Karpas-422 (cell line): ENCODE results near the gene AHCYL2. TPM values are rescaled to one million over a fixed set of nuclear protein-coding genes. Genes with fewer than 3 reads are reported as not detected.
"Not testable (repeated sequence)": the region's sequence is repeated elsewhere in the genome, so short reads cannot be mapped to it uniquely, and the experiment has no call there.

Experiments
- DNase-seq: peaks from one replicate; pipeline ENCODE4 v3.0.0-alpha.2; 2015
- H2AFZ ChIP-seq: fragments of 200-600 bp; sonication (generic); 2 replicates; pipeline ENCODE4 v1.6.1; 2014; ENCODE audit warnings: antibody characterized with exemption, low read length, mixed read lengths
- H3K27ac ChIP-seq: fragments of 200-600 bp; sonication (generic); 2 replicates; pipeline ENCODE4 v1.5.1; 2014; ENCODE audit warnings: mild to moderate bottlenecking, low read length, moderate library complexity
- H3K27me3 ChIP-seq: fragments of 200-600 bp; sonication (generic); 2 replicates; pipeline ENCODE4 v1.6.1; 2014; ENCODE audit warnings: low read length, mixed read lengths
- H3K36me3 ChIP-seq: fragments of 200-600 bp; sonication (generic); 2 replicates; pipeline ENCODE4 v1.6.1; 2014; ENCODE audit warnings: low read length, mixed read lengths; ENCODE audit not compliant: insufficient read depth
- H3K4me1 ChIP-seq: fragments of 200-600 bp; sonication (generic); 2 replicates; pipeline ENCODE4 v1.6.1; 2014; ENCODE audit warnings: mild to moderate bottlenecking, low read length, mixed read lengths
- H3K4me2 ChIP-seq: fragments of 200-600 bp; sonication (generic); 2 replicates; pipeline ENCODE4 v1.6.1; 2014; ENCODE audit warnings: low read length, low read depth, mild to moderate bottlenecking; ENCODE audit not compliant: poor library complexity, severe bottlenecking
- H3K4me3 ChIP-seq: fragments of 200-600 bp; sonication (generic); 2 replicates; pipeline ENCODE4 v1.5.1; 2014; ENCODE audit warnings: mild to moderate bottlenecking, antibody characterized with exemption, low read length, mixed read lengths
- H3K79me2 ChIP-seq: fragments of 200-600 bp; sonication (generic); 2 replicates; pipeline ENCODE4 v1.6.1; 2014; ENCODE audit warnings: mild to moderate bottlenecking, low read length, mixed read lengths
- H3K9ac ChIP-seq: fragments of 200-600 bp; sonication (generic); 2 replicates; pipeline ENCODE4 v1.6.0; 2014; ENCODE audit warnings: low read length
- H3K9me2 ChIP-seq: fragments of 200-600 bp; sonication (generic), shearing (Covaris generic); replicated peaks from 2 replicates; pipeline ENCODE4 v1.6.0; 2014; ENCODE audit warnings: mild to moderate bottlenecking, low read length, moderate library complexity; ENCODE audit not compliant: insufficient read depth
- H3K9me3 ChIP-seq: fragments of 300-700, 200-600 bp; sonication (generic); 2 replicates; pipeline ENCODE4 v1.6.1; 2014; ENCODE audit warnings: low read length, mixed read lengths
- H4K20me1 ChIP-seq: fragments of 200-600 bp; sonication (generic); 2 replicates; pipeline ENCODE4 v1.6.1; 2014; ENCODE audit warnings: mild to moderate bottlenecking, antibody characterized with exemption, low read length, low read depth; ENCODE audit not compliant: insufficient read depth
- total RNA-seq: library from RNA; depleted of rRNA; stranded (reverse); fragments of >200 nt; shearing (Covaris generic); gene quantifications from 2 replicates; pipeline ENCODE4 v1.2.3, GENCODE V29; 2014; ENCODE audit warnings: low replicate concordance

Gene AHCYL2
- total RNA-seq, 1 experiment from 2014 or later: 6.0 TPM

DNA sequence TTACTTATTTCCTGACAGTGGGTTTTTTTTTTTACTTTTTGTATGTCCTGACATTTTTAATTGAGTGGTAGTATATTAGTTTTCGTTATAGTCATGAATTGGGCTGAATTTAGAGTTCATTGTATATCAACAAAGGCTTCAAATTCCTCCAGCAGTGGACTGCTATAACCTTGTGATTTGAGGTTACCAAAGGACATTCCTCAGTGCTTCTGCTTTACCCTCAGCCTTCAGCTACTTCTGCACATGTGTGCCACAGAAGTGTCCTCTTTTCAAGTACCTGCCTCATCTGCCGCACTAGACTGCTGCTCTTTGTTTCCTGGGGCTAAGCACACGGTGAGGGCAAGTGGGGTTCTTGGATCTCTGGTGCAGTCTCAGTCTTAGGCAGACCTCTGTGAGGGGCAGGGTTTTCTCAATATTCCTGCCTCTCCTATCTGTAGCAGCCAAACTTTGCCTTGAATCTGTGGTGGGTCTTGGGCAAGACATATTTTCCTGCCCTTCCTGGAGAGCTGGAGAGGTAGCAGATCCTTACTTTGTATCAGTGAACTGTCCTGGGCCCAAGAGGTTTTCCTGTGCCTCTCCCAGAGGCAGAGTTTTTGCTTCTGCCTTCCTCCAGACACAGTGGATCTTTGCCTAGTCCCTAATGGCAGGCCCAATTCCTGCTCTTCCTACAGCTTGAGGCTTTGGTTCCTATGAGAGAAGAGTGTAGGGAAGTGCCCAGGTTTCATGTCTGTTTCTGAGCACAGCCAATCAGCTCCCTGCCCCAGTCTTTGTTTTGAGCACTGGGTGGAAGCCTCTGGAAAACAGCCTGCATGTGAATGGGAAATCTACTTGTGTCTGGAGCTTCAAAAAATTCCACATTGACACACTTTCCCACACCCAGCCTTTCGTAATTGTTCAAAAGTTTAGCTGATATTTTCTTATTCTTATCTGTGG, 170.4 kb downstream of the AHCYL2 start:
- no peaks in the 10 kb centered on the region for H3K79me2 ChIP-seq
- H3K9me3 ChIP-seq: no peaks in the 10 kb centered on the region
- no peaks in the 10 kb centered on the region for H3K36me3 ChIP-seq
- H3K27me3 ChIP-seq: no peaks in the 10 kb centered on the region
- H3K9ac ChIP-seq: no peak overlapping the region
- H3K4me3 ChIP-seq: no peak overlapping the region
- H3K4me1 ChIP-seq: no peaks in the 10 kb centered on the region
- no peak overlapping the region for H3K4me2 ChIP-seq
- H2AFZ ChIP-seq: no peak overlapping the region
- no peaks in the 10 kb centered on the region for H3K9me2 ChIP-seq
- H4K20me1 ChIP-seq: no peaks in the 10 kb centered on the region
- H3K27ac ChIP-seq: no peak overlapping the region
- DNase-seq: no peak

- no peak overlapping the region for H3K27ac ChIP-seq
- H3K9me2 ChIP-seq: no peaks in the 10 kb centered on the region
- H4K20me1 ChIP-seq: no peaks in the 10 kb centered on the region
- DNase-seq: no peak
- no peaks in the 10 kb centered on the region for H3K79me2 ChIP-seq
- H2AFZ ChIP-seq: no peak overlapping the region
- H3K4me3 ChIP-seq: no peak overlapping the region
- H3K36me3 ChIP-seq: no peaks in the 10 kb centered on the region
- H3K27me3 ChIP-seq: no peaks in the 10 kb centered on the region
- no peaks in the 10 kb centered on the region for H3K9me3 ChIP-seq
- no peak overlapping the region for H3K4me2 ChIP-seq
- no peak overlapping the region for H3K9ac ChIP-seq
- no peaks in the 10 kb centered on the region for H3K4me1 ChIP-seq
Observed at GRCh38 chr7:129401228-129401966, 176.6 kb downstream of the AHCYL2 start.

- Histone ChIP-seq H3K36me3 (no peaks in the 10 kb centered on the region), H4K20me1 (no peaks in the 10 kb centered on the region), H2AFZ (no peak overlapping the region), H3K27ac (no peak overlapping the region), H3K4me1 (no peaks in the 10 kb centered on the region), H3K4me2 (no peak overlapping the region), H3K9me3 (no peaks in the 10 kb centered on the region), H3K27me3 (no peaks in the 10 kb centered on the region), H3K4me3 (no peak overlapping the region), H3K9me2 (no peaks in the 10 kb centered on the region), H3K79me2 (no peaks in the 10 kb centered on the region), H3K9ac (no peak overlapping the region)
- DNase-seq: peak; percentile 44
Observed at GRCh38 chr7:129401967-129402860, 177.4 kb downstream of the AHCYL2 start.

DNA sequence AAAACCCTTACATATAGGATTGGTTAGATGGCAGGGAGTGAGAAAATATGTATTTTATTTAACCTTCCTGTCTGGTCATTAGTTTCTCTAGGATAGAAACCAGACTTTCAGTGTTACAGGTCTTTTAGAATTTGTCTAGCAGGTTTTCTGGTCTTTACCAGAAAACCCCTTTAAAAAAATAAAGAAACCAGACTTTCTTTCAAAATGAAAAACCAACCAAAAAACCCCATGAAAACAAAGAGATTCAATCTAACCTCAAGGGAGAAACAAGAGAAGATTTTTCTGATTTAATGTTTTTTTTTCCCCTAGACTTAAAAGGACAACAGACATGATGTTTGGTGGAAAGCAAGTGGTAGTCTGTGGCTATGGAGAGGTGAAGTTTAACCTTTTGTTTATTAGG, 180.7 kb downstream of the AHCYL2 start:
- no peaks in the 10 kb centered on the region for H3K9me2 ChIP-seq

DNA sequence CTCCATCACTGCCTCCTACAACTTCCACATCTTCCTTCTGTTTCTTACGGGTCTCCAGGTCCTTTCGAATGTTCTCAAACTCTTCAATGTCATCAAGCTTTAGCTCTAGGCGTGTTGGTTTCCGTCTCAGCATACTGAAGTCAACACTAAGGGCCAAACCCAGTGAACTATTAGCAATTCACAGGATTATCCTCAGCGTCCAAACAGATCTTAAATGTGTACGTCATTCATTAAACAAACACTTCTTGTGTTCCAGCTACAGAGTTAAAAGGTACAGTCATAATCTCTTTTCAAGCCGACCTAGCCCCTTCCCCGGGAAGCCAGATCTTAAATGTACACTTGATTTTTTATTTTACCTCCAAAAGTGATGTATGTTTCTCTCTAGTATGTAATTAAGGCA, 185.4 kb downstream of the AHCYL2 start:
- H3K9me3 ChIP-seq, H3K4me2 ChIP-seq, H3K27ac ChIP-seq, H2AFZ ChIP-seq, H3K36me3 ChIP-seq, H3K27me3 ChIP-seq, H3K9ac ChIP-seq, H3K4me1 ChIP-seq, H3K79me2 ChIP-seq, H3K9me2 ChIP-seq, H3K4me3 ChIP-seq, H4K20me1 ChIP-seq, DNase-seq: not testable (repeated sequence)

More for the DNA sequence above, 180.7 kb downstream of the AHCYL2 start:
- Histone ChIP-seq H3K27me3 (no peaks in the 10 kb centered on the region), H3K4me1 (no peaks in the 10 kb centered on the region), H3K9me3 (no peaks in the 10 kb centered on the region), H2AFZ (no peak overlapping the region), H3K4me3 (no peak overlapping the region), H3K9ac (no peak overlapping the region), H3K27ac (no peak overlapping the region), H3K79me2 (no peaks in the 10 kb centered on the region), H3K4me2 (no peak overlapping the region), H3K36me3 (no peaks in the 10 kb centered on the region), H4K20me1 (no peaks in the 10 kb centered on the region)
- DNase-seq: no peak

- no peaks in the 10 kb centered on the region for H3K9me3 ChIP-seq
- no peak overlapping the region for H3K9ac ChIP-seq
- no peaks in the 10 kb centered on the region for H3K4me1 ChIP-seq
- H2AFZ ChIP-seq: no peak overlapping the region
- no peaks in the 10 kb centered on the region for H4K20me1 ChIP-seq
- H3K79me2 ChIP-seq: no peaks in the 10 kb centered on the region
- H3K27ac ChIP-seq: no peak overlapping the region
- no peaks in the 10 kb centered on the region for H3K36me3 ChIP-seq
- H3K9me2 ChIP-seq: no peaks in the 10 kb centered on the region
- no peak overlapping the region for H3K4me2 ChIP-seq
- no peak for DNase-seq
- H3K27me3 ChIP-seq: no peaks in the 10 kb centered on the region
- H3K4me3 ChIP-seq: no peak overlapping the region
Observed at GRCh38 chr7:129412501-129412900, 187.7 kb downstream of the AHCYL2 start.

- Histone ChIP-seq H3K27ac (no peak overlapping the region), H3K9me2 (no peaks in the 10 kb centered on the region), H3K9ac (no peak overlapping the region), H2AFZ (no peak overlapping the region), H3K79me2 (no peaks in the 10 kb centered on the region), H3K4me2 (no peak overlapping the region), H3K27me3 (no peaks in the 10 kb centered on the region), H3K9me3 (no peaks in the 10 kb centered on the region), H3K4me3 (no peak overlapping the region), H3K36me3 (no peaks in the 10 kb centered on the region), H4K20me1 (no peaks in the 10 kb centered on the region), H3K4me1 (no peaks in the 10 kb centered on the region)
- DNase-seq: no peak
Observed at GRCh38 chr7:129417073-129417472, 192.2 kb downstream of the AHCYL2 start.
